DND-41 (cell line): ENCODE measurements around the gene STX1A.
"Not testable (repeated sequence)": the region's sequence is repeated elsewhere in the genome, so short reads cannot be mapped to it uniquely, and the experiment has no call there.

Source experiments
- ATAC-seq: fragments of 200-7000 bp; cut with Tn5 transposase; 3 replicates; pipeline ENCODE4 v1.9.1; 2021; ENCODE audit warnings: low read depth; ENCODE audit not compliant: insufficient read depth
- DNase-seq: peaks from one replicate; pipeline ENCODE4 v3.0.0-alpha.2; 2020
- H2AFZ ChIP-seq: 2 replicates; pipeline ENCODE4 v1.6.0; 2012; ENCODE audit warnings: low read depth, low read length
- H3K27ac ChIP-seq: 2 replicates; pipeline ENCODE4 v1.5.1; 2012; ENCODE audit warnings: low read length, inconsistent platforms
- H3K27me3 ChIP-seq: fragments of 200-600 bp; sonication (generic); 2 replicates; pipeline ENCODE4 v1.6.0; 2012; ENCODE audit warnings: low read length, mild to moderate bottlenecking, inconsistent platforms; ENCODE audit not compliant: insufficient read depth, poor library complexity
- H3K36me3 ChIP-seq: 2 replicates; pipeline ENCODE4 v1.5.1; 2012; ENCODE audit warnings: low read length, inconsistent platforms; ENCODE audit not compliant: insufficient read depth
- H3K4me1 ChIP-seq: 2 replicates; pipeline ENCODE4 v1.5.1; 2012; ENCODE audit warnings: mild to moderate bottlenecking, low read length; ENCODE audit not compliant: insufficient read depth
- H3K4me2 ChIP-seq: 2 replicates; pipeline ENCODE4 v1.6.0; 2012; ENCODE audit warnings: mild to moderate bottlenecking, moderate library complexity, low read length, inconsistent platforms; ENCODE audit not compliant: insufficient read depth
- H3K4me3 ChIP-seq, 2 experiments: fragments of 200-600 bp in 1 of 2; shearing (Covaris generic) in 1 of 2; 2 replicates each; pipeline ENCODE4 v1.5.1; 2012 to 2016; ENCODE audit warnings: inconsistent platforms in 2 of 2, low read length in 2 of 2, mild to moderate bottlenecking in 2 of 2, low read depth in 1 of 2, moderate library complexity in 1 of 2
- H3K79me2 ChIP-seq: 2 replicates; pipeline ENCODE4 v1.6.0; 2012; ENCODE audit warnings: low read length, inconsistent platforms; ENCODE audit not compliant: insufficient read depth
- H3K9ac ChIP-seq: 2 replicates; pipeline ENCODE4 v1.6.0; 2012; ENCODE audit warnings: low read depth, mild to moderate bottlenecking, inconsistent platforms, low read length, moderate library complexity
- H3K9me3 ChIP-seq: 2 replicates; pipeline ENCODE4 v1.5.1; 2012; ENCODE audit warnings: low read length, moderate library complexity, mild to moderate bottlenecking, inconsistent platforms; ENCODE audit not compliant: insufficient read depth, severe bottlenecking
- H4K20me1 ChIP-seq: 2 replicates; pipeline ENCODE4 v1.6.0; 2012; ENCODE audit warnings: low read length; ENCODE audit not compliant: insufficient read depth
- CTCF ChIP-seq: IDR thresholded peaks from 2 replicates; pipeline ENCODE4 v1.5.1; 2012; ENCODE audit warnings: borderline replicate concordance, low read length, moderate library complexity, mild to moderate bottlenecking; ENCODE audit not compliant: poor library complexity, severe bottlenecking; ENCODE audit errors: extremely low read depth
- EZH2 ChIP-seq: IDR thresholded peaks from 3 replicates; pipeline ENCODE4 v1.6.1; 2012; ENCODE audit warnings: borderline replicate concordance, low read depth, mild to moderate bottlenecking, moderate library complexity, low read length, inconsistent platforms; ENCODE audit not compliant: severe bottlenecking

Gene STX1A

GRCh38 chr7:73722785-73723184, 3.3 kb upstream of the STX1A start:
- H3K27me3 ChIP-seq = no peaks in the 10 kb centered on the region
- H3K79me2 ChIP-seq = no peaks in the 10 kb centered on the region
- ATAC-seq (no peak), DNase-seq (no peak)
- H3K4me1 ChIP-seq = peaks cover 8% of the 10 kb centered on the region
- no peak overlapping the region for H3K27ac ChIP-seq
- H3K4me3 ChIP-seq = no peak overlapping the region
- peaks cover 19% of the 10 kb centered on the region; the same call in 1 of the 2 replicates for H4K20me1 ChIP-seq
- no peak overlapping the region for H3K9ac ChIP-seq
- no peaks in the 10 kb centered on the region for H3K9me3 ChIP-seq
- H3K4me2 ChIP-seq = no peak overlapping the region
- no peaks in the 10 kb centered on the region for H3K36me3 ChIP-seq
- H2AFZ ChIP-seq = no peak overlapping the region
- TF ChIP-seq EZH2 (no peak), CTCF (no peak)

GRCh38 chr7:73722182-73722581, 2.7 kb upstream of the STX1A start:
- H3K27ac ChIP-seq, H2AFZ ChIP-seq, H3K79me2 ChIP-seq, DNase-seq, H3K9ac ChIP-seq, H3K9me3 ChIP-seq, ATAC-seq, H3K36me3 ChIP-seq, H3K27me3 ChIP-seq, H3K4me2 ChIP-seq, H3K4me3 ChIP-seq: not testable (repeated sequence)
- H3K4me1 ChIP-seq = peaks cover 14% of the 10 kb centered on the region
- peaks cover 25% of the 10 kb centered on the region for H4K20me1 ChIP-seq

GRCh38 chr7:73721377-73721817, 1.9 kb upstream of the STX1A start:
- Histone ChIP-seq H3K9ac (no peak overlapping the region), H3K9me3 (no peaks in the 10 kb centered on the region), H3K4me2 (no peak overlapping the region), H3K27me3 (peaks cover 3% of the 10 kb centered on the region), H4K20me1 (peaks cover 30% of the 10 kb centered on the region), H3K79me2 (no peaks in the 10 kb centered on the region), H3K4me3 (no peak overlapping the region), H2AFZ (no peak overlapping the region), H3K4me1 (peaks cover 18% of the 10 kb centered on the region), H3K27ac (no peak overlapping the region), H3K36me3 (no peaks in the 10 kb centered on the region)
- no peak for TF ChIP-seq CTCF
- TF ChIP-seq EZH2 = no peak
- no peak for DNase-seq
- no peak for ATAC-seq

GRCh38 chr7:73720443-73720842, 974 bp upstream of the STX1A start:
- Histone ChIP-seq H4K20me1 (peaks cover 34% of the 10 kb centered on the region), H3K27me3 (peaks cover 12% of the 10 kb centered on the region), H3K4me1 (peaks cover 18% of the 10 kb centered on the region)
- not testable (repeated sequence) for H3K9me3 ChIP-seq, H3K9ac ChIP-seq, H3K27ac ChIP-seq, H3K4me2 ChIP-seq, H2AFZ ChIP-seq, H3K79me2 ChIP-seq, H3K36me3 ChIP-seq, H3K4me3 ChIP-seq, ATAC-seq, DNase-seq

- ATAC-seq (no peak), DNase-seq (no peak)
- Histone ChIP-seq H3K4me3 (no peak overlapping the region), H3K4me1 (peaks cover 18% of the 10 kb centered on the region), H3K4me2 (no peak overlapping the region), H3K79me2 (no peaks in the 10 kb centered on the region), H3K27me3 (peaks cover 15% of the 10 kb centered on the region), H3K9ac (no peak overlapping the region), H3K9me3 (no peaks in the 10 kb centered on the region), H2AFZ (no peak overlapping the region), H3K36me3 (no peaks in the 10 kb centered on the region), H3K27ac (no peak overlapping the region), H4K20me1 (peaks cover 34% of the 10 kb centered on the region)
- TF ChIP-seq CTCF = no peak
- TF ChIP-seq EZH2 = no peak
Measured at GRCh38 chr7:73719806-73720169, 319 bp upstream of the STX1A start.
